GM18505 (cell line): Measurements from ENCODE around the gene NSL1.
"Not testable (repeated sequence)": the region's sequence is repeated elsewhere in the genome, so short reads cannot be mapped to it uniquely, and the experiment has no call there.

Source experiments
- ATAC-seq: cut with Tn5 transposase; IDR thresholded peaks from one replicate; pipeline ENCODE4 v1.9.1; 2021; ENCODE audit not compliant: unreplicated experiment
- POLR2A ChIP-seq: IDR thresholded peaks from 4 replicates; pipeline ENCODE4 v1.6.1; 2011; ENCODE audit warnings: borderline replicate concordance; ENCODE audit not compliant: insufficient read depth, insufficient read length; ENCODE audit errors: extremely low read depth

The NSL1 gene

DNA sequence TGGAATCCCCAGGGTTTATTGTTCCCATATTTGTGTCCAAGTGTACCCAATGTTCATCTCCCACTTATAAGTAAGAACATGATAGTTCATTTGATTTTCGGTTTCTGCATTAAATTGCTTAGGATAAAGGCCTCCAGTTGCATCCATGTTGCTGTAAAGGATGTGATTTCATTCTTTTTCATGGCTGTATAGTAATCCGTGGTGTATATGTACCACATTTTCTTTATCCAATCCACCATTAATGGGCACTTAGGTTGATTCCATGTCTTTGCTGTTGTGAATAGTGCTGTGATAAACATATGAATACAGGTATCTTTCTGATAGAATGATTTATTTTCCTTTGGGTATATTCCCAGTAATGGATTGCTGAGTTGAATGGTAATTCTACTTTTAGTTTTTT is 71.9 kb downstream of the NSL1 start:
- no peak for ATAC-seq
- TF ChIP-seq POLR2A = no peak

DNA sequence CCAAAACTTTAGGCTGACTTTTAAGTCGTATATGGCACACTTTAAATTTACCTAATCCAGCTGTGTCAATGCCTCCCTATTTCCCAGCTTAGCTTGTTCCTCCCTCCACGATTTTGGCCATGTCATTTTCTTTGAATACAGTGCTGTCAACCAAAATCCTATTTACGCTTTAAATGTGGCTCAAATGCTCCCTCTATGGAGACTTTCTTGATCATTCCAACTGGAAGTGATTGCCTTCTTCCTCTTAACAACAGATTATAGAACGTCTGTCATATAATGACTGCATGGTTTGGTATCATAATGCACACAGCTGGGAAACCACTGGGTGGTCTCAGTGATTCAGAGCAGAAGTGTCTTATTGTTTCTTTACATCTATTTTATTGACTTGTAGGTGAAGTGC is 73.1 kb downstream of the NSL1 start:
- no peak for ATAC-seq
- TF ChIP-seq POLR2A = no peak

DNA sequence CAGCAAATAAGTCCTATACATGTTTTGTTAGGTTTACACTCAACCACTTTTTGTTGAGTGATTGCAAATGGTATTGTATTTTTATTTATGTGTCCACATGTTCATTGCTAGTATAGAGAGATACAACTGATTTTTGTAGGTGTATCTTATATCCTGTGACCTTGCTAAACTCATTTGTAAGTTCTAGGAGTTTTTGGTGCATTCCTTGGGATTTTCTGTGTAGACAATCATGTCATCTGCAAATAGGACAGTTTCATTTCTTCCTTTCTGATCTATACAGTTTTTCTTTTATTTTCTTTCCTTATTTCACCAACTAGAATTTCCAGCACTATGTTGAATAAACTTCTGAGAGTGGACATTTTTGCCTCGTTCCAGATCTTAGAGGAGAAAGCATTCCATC is 75.4 kb downstream of the NSL1 start:
- no peak for ATAC-seq
- TF ChIP-seq POLR2A = no peak

DNA sequence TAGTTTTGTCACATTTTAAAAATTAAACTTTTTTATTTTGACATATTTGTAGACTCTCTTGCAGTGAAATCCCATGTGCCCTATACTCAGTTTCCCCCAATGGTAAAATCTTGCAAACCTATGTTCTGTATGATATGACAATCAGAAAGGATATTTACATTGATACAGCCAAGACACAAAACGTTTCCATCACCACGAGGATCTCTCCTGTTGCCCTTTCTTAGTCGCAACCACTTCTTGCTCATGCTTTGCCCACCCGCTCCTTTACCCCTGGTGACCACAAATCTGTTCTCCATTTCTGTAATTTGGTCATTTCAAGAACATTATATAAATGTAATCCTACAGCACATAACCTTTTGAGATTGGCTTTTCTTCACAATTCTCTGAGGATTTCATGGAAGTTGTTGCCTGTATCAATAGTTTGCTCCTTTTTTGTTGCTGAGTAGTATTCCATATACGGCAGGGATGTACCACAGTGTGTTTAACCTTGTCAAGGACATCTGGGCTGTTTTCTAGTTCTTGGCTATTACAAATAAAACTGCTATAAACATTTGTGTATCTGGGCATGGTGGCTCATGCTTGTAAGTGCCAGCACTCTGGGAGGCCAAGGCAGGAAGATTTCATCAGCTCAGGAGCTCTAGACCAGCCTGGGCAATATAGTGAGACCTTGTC is 78.0 kb downstream of the NSL1 start:
- ATAC-seq = no peak
- no peak for TF ChIP-seq POLR2A

DNA sequence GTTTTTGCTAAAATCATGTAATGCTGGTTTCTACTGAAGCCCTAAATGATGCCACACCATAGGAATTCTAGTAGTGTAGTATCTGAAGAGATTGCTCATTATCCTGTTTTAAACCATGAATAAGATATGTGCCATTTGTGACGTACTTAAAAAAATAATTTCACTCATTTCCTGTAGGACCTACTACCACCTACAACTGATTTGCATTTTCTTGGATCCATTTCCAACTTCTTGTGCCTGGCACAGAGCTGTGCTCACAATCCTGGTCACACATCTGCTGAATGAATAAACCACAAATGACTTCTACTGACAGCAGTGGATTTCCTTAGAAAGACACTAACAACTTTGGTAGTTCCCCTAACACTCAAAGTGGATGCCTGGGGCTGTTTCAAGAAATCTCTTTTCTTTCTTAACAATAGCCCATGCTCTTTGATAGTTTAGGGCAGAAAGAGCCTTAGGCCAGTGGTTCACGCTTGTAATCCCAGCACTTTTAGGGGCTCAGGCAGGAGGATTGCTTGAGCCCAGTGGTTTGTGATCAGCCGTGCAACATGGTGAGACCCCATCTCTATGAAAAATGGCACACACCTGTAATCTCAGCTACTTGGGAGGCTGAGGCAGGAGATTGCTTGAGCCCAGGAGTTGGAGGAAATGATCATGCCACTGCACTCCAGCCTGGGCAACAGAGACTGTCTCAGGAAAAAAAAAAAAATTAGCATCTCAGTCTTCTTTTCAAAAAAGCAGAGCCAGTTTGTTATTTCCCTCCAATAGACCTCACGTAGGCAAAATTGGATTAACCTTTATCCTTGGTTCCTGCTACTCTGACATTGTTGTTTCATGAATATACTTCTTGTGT is 78.9 kb downstream of the NSL1 start:
- no peak for ATAC-seq

DNA sequence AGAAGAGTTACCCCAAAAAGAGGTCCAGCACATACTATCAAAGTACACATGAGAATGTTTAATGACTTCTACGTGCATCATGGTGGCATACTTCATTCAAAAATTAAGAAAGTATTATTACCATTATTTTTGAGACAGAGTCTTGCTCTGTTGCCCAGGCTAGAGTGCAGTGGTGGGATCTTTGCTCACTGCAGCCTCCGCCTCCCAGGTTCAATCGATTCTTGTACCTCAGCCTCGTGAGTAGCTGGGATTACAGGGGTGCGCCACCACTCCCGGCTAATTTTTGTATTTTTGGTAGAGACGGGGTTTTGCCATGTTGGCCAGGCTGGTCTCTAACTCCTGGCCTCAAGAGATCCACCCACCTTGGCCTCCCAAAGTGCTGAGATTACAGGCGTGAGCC is 79.6 kb downstream of the NSL1 start:
- not testable (repeated sequence) for ATAC-seq

More for the DNA sequence above, 78.9 kb downstream of the NSL1 start:
- no peak for TF ChIP-seq POLR2A

DNA sequence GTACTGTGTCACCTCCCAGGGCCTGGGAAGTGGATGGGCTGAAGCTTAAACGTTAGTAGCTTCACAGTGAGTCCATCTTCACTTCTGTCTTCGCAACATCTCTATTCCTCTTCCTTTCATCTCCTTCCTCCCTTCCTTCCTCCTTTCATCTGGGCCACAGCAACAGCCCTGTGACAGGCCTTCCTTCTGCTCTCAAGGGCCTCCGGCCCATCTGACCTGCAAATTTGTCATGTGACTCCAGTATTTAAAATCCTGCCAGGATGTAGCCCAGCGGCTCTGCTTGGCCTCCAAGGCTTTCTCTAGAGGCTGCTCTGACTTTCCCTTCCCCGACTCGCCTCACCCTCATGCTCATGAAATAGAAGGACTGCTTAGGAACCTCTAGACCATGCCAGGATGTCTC is 81.0 kb downstream of the NSL1 start:
- no peak for TF ChIP-seq POLR2A
- ATAC-seq = no peak

DNA sequence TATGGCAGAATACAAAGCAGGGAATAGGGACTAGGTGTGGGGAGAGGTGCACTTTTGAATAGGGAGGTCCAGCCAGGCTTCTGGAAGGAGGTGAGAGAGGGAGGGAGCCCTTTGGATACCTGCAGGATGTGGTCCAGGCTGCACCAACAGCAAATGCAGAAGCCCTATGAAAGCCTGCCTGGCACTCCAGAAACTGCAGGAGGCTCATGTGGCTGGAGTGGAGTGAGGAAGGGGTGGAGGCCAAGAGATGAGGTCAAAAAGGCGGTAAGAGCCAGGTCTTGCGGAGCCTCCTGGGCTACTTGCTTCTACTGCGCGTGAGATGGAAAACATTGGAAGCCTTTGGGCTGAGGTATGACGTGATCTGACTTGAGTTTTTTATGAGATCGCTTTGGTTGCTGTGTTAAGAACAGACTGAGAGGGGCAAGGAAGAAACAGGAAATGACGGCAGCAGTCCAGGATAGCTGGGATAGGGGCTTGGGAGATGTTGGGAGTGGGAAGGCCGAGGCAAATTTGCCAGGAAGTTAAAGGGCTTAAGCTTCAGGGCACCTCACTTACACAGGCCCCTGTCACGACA is 87.5 kb downstream of the NSL1 start:
- TF ChIP-seq POLR2A = no peak
- ATAC-seq = no peak

DNA sequence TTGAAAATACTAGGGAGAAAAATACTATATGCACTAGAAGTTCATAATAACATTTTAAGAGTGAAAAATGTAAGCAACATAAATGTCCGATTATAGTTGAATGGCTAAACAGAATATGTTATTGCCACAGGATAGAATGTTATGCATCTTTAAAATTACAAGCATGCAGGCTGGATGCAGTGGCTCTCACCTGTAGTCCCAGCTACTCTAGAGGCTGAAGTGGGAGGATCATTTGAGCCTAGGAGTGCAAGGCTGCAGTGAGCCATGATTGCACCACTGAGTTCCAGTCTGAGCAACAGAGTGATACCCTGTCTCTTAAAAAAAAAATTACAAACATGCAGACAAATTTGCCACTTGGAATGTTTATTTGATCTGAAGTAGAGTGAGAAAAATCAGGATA is 88.9 kb downstream of the NSL1 start:
- TF ChIP-seq POLR2A = no peak
- no peak for ATAC-seq

DNA sequence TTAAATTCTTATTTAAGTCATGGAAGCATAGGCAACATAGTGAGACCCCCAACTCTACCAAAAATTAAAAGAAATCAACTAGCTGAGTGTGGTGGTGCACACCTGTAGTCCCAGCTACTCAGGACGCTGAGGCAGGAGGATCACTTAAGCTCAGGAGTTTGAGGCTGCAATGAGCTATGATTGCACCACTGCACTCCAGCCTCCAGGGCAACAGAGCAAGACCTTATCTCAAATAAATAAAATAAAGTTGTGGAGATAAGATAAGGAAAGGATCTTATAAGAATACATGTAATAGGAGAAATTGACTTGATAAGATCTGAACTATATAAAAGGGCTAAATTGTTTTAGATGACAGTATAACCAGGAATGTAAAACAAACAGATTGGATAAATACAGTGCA is 89.7 kb downstream of the NSL1 start:
- no peak for TF ChIP-seq POLR2A
- no peak for ATAC-seq

DNA sequence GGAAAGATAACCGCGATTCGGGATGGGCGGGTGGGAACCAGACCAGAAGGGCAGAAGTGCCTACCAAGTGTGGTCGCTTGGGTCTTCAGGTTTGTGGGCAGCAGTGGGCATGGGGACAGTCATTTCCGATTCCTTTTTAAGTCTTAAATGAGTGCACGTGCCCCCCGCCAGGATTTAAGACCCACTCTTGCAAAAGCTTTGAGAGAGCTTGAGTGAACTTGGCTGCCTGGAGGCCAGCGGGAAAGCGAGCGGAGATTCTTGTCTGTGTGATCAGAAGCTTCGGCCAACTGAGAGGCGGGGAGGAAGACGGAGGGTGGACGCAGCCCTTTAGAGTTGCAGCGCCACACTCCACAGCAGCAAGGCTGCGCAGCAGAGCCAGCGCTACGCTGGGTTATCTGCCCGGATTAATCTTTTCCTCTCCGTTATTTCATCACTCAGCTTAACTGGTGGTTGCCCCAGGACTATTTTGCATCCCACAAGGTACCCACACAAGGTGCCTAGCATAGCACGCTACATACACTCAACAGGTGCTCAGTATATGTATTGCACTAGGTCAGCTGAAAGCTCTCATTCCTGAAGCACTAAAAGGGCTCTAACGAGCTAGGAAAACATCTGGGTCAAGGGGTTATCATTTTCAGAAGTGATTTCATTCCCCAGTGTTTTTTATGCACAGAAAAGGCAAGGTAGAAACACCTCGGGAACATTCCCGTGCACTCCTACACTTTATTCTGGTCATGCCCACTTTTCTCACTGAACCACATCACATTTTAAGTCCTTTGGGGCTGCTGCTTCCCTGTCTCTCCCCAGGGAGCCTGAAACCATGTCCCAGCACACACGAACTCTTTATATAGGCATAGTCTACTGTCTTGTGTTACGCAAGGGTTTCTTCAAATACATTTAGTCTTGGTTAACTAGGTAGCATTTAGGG is 90.4 kb downstream of the NSL1 start:
- ATAC-seq = no peak

DNA sequence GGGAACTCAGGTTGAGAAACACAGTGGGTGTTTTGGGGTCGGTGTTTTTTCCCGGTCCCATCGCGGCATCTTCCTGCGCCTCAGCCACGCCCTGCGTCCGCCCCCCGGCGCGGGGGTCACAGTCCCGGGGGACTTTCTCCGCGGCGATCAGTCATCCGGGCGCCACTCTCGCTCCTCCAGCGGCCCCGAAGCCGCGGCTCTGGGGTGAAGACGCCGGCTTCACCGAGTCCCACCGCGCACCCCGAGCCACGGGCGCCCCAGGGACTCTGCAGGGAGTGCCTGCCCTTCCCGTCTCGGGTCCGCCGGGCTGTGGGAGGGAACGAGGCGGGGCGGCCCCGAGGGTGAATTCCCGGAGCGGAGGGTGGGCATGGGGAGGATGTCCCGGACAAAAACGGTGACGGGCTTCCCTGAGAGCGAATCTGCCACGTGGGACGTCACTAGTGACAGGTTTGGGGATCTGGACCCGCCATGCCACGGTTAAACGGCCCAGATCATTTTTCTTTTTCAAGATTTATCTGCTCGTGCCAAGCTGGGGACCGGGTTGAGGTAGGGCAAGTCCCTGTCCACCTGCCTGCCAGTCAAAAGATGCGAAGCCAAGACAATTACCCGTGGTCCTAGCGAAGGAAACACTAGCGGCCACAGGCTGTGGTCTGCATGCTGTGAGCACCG is 91.2 kb downstream of the NSL1 start:
- peak; percentile 33 for ATAC-seq

More for the DNA sequence above, 90.4 kb downstream of the NSL1 start:
- no peak for TF ChIP-seq POLR2A

More for the DNA sequence above, 91.2 kb downstream of the NSL1 start:
- TF ChIP-seq POLR2A = no peak
